HG03108 (cell line): Measurements from ENCODE around the gene NMBR.
"Not testable (repeated sequence)": the region's sequence is repeated elsewhere in the genome, so short reads cannot be mapped to it uniquely, and the experiment has no call there.

Source experiments
- ATAC-seq: cut with Tn5 transposase; IDR thresholded peaks from one replicate; pipeline ENCODE4 v1.9.1; 2021; ENCODE audit warnings: moderate library complexity; ENCODE audit not compliant: unreplicated experiment

Gene NMBR

DNA sequence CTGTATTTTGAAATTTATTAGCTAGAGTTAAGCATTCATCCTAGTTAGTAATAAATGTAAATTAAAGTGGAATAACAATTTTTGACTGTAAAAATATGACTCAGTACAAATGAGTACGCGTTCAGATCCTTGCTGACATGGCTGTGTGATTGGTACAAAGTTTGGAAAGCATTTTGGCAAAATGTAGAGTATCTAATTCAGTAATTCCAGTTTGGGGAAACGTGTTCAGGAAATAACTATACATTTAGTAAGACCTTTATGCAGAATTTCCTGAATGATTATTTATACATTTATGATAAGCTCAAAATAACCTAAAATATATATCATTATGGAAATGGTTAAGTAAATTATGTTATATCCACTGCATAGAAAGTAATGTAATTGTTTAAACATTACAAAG is 8.2 kb upstream of the NMBR start:
- no peak for ATAC-seq

- no peak for ATAC-seq
Measured at GRCh38 chr6:142154336-142154735, 7.4 kb upstream of the NMBR start.

- ATAC-seq, result no peak
Measured at GRCh38 chr6:142153196-142153595, 6.3 kb upstream of the NMBR start.

DNA sequence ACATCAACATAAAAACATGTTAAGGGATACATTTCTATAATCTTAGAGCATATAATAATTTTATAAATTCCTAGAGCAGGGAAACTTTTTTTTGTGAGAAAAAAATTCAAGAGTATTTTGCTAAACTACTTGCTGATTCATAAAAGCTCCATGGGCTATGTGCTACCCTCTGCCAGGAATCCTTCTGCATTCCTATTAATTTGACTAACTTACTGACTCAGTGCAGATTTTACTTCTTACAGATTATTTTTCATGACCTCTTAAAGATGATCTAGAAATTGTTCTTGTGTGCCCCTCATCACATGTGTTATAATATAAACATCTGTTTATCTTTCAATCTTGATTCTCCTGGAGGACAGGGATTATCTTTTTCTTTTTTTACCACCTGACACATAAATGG is 5.8 kb upstream of the NMBR start:
- no peak for ATAC-seq

GRCh38 chr6:142141531-142141930 is 5.4 kb downstream of the NMBR start:
- not testable (repeated sequence) for ATAC-seq

DNA sequence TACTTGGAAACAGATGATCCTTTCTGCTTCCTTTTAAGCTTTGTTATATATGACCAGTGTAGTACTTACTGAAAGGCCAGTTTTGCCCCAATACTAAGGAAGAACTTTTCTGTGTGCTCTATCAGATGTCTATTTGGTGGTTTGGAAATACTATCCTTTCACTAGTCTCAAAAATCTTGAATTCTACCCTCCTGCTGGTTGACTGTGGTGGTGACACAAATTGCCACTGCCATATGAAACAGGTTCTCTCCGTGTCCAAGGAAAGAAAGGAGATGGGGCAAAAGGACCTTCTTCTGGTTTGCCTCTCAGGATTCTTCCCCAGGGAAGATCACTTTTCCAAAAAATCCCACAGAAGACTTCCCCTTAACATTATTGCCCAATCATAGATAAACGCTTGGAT is 8.0 kb downstream of the NMBR start:
- no peak for ATAC-seq

- ATAC-seq, result no peak
Measured at GRCh38 chr6:142132625-142133024, 14.3 kb downstream of the NMBR start, which contains the start of gene GJE1. GJE1 (plus strand) TSS chr6:142132925; CDS start chr6:142133159, 234 bp downstream.

- no peak for ATAC-seq
Measured at GRCh38 chr6:142130814-142131213, 16.1 kb downstream of the NMBR start.

DNA sequence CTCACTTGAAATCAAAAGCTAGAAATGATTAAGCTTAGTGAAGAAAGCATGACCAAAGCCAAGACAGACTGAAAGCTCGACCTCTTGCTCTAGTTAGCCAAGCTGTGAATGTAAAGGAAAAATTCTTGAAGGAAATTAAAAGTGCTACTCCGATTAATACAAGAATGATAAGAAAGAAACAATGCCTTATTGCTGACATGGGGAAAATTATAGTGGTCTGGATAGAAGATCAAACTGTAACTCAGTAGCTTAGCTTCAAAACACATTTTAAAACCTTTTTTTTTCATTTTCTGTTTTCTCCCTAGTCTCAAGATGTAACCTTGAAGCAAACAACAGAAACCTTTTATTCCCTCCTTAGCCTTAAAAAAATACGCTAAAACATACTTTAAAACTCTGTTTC is 25.6 kb downstream of the NMBR start:
- ATAC-seq, result no peak

GRCh38 chr6:142118925-142119324 is 28.0 kb downstream of the NMBR start:
- no peak for ATAC-seq

DNA sequence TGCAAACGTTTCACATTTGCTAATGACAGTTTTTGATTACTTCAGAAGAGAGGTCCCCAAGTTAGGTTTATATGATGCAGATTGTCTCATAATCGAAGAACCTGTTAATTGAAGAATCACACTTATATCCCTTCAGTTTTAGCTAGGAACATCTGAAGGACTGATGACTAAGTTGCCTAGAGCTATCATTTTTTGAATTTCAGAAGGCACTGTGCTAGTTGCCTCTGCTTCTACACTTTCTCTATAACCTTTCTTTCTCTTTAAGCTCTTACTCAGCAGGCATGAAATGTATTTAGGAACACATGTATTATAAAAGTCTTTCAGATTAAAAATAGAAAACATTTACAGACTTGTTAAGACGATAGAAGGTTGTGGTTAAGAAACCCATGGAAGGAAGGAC is 28.6 kb downstream of the NMBR start:
- no peak for ATAC-seq

- ATAC-seq, result no peak
Measured at GRCh38 chr6:142117366-142117765, 29.6 kb downstream of the NMBR start.

GRCh38 chr6:142112451-142113061 is 34.4 kb downstream of the NMBR start:
- no peak for ATAC-seq

DNA sequence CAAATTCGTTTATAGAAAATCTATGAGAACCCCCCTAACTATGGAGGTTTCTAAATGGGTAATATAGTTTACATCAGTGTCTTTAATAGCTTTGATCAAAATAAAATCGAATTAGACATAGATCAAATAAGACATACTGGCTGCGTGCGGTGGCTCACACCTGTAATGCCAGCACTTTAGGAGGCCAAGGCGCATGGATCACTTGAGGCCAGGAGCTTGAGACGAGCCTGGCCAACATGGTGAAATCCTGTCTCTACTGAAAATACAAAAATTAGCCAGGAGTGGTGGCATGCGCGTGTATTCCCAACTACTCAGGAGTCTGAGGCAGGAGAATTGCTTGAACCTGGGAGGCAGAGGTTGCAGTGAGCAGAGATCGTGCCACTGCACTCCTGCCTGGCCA is 36.1 kb downstream of the NMBR start:
- not testable (repeated sequence) for ATAC-seq

GRCh38 chr6:142104820-142105219 is 42.1 kb downstream of the NMBR start:
- ATAC-seq, result not testable (repeated sequence)

- no peak for ATAC-seq
Measured at GRCh38 chr6:142088858-142089216, 58.1 kb downstream of the NMBR start.

DNA sequence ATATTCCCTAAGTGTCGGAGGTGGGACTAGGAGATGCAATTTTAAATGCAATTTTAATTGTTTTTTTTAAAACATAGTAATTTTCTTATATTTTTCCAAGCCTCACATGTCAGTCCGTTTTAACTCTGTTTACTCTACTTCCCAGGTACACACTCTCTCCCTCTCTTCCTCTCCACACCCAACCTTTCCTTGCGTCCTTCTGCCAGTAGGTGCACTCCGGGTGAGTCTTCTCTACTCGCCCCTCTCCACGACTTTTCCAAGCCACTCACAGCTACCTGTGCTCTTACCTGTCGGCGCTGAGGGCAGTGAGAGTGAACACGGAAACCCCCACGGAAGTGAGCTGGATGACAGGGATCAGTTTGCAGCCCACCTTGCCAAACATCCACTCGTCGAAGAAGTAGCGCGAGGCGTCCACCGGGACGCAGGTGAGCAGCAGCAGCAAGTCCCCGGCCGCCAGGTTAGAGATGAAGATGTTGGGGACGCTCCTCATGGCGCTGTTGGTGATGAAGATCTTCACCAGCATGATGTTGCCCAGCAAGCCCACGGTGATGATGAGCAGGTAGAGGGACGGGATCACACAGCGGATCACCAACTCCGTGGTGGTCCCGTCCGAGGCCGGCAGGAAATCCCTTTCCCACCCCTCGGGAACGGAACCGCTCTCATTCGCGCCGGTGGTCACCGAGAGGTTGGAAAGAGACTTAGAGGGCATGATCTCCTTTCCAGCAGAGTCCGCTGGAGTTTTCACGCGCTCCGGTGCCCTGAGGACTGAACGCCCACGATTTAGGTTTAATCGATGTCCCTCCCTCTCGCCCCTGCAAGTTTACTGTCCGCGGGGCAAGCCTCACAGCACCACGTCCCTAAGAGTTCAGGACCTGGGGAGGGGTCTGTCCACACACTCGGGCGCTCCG is 58.7 kb downstream of the NMBR start:
- no peak for ATAC-seq

DNA sequence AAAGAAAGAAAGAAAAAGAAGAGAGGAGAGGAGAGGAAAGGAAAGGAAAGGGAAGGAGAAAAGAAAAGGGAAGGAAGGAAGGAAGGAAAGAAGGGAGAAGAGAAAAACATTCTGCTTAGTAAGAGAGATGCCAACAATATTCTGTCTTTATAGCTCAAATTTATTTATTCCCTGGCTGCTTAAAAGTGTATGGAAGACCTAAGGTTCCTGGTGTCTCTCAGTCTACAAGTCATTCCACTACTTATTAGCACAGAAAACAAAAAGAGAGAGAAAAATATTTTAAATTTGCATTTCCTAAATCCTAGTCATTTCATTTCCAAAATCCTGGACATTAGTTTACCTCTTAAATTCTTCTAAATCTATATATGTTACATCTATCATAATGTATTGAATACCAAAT is 67.8 kb downstream of the NMBR start:
- no peak for ATAC-seq

DNA sequence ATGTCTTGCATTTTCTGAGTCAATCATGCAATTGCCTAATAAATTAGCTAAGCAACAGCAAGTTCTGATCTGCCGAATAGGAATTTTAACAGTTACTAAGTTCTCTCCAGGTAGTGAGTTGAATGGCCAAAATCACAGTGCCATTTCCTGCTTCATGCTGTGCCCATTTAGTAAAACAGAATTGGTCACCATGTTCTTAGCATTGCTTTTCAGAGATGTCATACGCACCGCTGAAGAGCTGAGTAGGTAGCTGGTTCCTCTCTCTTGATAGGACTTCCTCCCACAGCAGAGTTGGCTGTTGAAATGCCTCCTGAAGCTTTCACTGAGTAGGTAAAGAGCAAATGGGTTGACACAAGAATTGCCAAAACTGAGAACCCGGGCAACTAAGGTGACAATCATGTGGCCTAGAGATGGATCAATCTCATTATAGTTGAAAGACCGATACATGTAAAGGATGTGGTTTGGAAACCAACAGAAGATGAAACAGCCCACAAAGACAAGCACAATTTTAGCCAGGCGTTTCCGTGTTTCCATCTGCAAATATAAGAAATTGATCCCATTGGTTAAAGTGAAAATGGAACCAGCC is 71.3 kb downstream of the NMBR start:
- no peak for ATAC-seq

- ATAC-seq, result no peak
Measured at GRCh38 chr6:142074516-142074915, 72.4 kb downstream of the NMBR start.

GRCh38 chr6:142071981-142072380 is 74.9 kb downstream of the NMBR start:
- no peak for ATAC-seq

DNA sequence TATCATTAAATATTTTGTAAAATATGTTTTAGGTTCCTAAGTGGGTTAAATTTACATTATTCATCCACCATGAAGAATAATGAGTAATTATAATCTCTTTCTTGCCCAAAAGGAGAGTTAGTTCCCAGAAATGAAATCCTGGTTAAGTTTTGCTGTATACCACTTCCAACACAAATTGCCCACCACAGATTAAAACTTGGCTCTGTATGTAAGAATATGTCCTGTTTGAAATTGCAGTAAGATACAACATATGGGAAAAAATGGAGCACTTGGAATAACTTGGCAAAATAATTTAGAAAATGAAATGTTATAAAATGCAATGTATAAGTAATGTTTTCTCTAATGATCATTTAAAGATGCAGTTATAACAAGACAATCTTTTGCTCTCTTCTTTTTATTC is 78.5 kb downstream of the NMBR start:
- no peak for ATAC-seq
